Brain microvascular endothelial cell (primary cell): Measurements from ENCODE around the gene HSPB9.

ENCODE experiments used
- DNase-seq: peaks from one replicate; pipeline ENCODE4 v3.0.0-alpha.2; 2020
- H3K27ac ChIP-seq: fragments of 250-450 bp; sonication (Bioruptor Pico); 2 replicates; pipeline ENCODE4 v1.5.1; 2020; ENCODE audit warnings: mild to moderate bottlenecking, moderate library complexity
- H3K27me3 ChIP-seq: fragments of 250-450 bp; sonication (Bioruptor Pico); replicated peaks from 2 replicates; pipeline ENCODE4 v1.5.1; 2020; ENCODE audit warnings: mild to moderate bottlenecking
- H3K36me3 ChIP-seq: fragments of 250-450 bp; sonication (Bioruptor Pico); replicated peaks from 2 replicates; pipeline ENCODE4 v1.5.1; 2020; ENCODE audit warnings: mild to moderate bottlenecking
- H3K4me3 ChIP-seq: 2 replicates; pipeline ENCODE4 v1.5.1; 2011; ENCODE audit warnings: low read depth, mild to moderate bottlenecking, control low read depth, low read length, moderate library complexity
- in situ Hi-C: cut with HindIII; loops from 2 replicates; pipeline ENCODE4 v1.10.0; 2017; ENCODE audit warnings: low sequenced_read_pairs, low pct_ligation_motif_present
- TF ChIP-seq, protein P1 (sequence below): IDR thresholded peaks from 2 replicates; pipeline ENCODE4 v1.5.1; 2011; ENCODE audit warnings: low read depth, mild to moderate bottlenecking, moderate library complexity, low read length, control low read depth, inconsistent platforms; ENCODE audit errors: missing control alignments

Gene HSPB9

DNA sequence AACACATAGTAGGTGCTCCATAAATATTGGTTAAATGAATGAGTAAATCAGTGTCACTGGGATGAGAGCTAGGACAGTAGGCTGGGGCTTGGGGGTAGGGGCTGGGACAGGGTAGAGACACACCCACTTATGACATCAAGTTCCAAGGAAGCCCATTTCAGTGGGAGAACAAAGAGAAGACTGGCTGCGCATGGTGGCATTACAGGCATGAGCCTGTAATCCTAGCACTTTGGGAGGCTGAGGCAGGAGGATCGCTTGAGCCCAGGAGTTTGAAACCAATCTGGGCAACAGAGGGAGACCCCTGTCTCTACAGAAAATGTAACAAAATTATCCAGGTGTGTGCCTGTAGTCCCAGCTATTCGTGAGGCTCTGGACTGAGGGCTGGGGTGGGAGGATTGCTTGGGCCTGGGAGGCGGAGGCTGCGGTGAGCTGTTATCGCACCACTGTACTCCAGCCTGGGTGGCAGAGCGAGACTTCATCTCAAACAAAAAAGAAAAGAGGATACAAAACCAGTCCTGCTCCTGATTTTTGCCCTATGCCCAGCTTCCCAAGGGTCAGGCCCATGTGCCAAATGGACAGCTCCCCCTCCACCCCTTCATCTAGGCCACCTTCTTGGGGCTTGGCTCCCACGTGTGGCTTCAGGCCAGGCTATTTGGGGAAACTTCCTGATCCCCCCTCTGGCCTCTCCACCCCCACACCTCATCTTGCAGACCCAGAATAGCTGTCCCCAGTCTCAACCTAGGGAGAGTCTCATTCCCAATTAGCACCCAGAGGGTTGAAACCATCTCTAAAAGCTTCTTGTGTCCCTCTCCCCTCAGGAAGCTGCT is 31.4 kb upstream of the HSPB9 start:
- Histone ChIP-seq H3K4me3 (no peak overlapping the region), H3K27me3 (peaks cover 7% of the 10 kb centered on the region), H3K27ac (no peak overlapping the region), H3K36me3 (no peaks in the 10 kb centered on the region)
- in situ Hi-C loops = no loop called here
- TF ChIP-seq, protein P1, sequence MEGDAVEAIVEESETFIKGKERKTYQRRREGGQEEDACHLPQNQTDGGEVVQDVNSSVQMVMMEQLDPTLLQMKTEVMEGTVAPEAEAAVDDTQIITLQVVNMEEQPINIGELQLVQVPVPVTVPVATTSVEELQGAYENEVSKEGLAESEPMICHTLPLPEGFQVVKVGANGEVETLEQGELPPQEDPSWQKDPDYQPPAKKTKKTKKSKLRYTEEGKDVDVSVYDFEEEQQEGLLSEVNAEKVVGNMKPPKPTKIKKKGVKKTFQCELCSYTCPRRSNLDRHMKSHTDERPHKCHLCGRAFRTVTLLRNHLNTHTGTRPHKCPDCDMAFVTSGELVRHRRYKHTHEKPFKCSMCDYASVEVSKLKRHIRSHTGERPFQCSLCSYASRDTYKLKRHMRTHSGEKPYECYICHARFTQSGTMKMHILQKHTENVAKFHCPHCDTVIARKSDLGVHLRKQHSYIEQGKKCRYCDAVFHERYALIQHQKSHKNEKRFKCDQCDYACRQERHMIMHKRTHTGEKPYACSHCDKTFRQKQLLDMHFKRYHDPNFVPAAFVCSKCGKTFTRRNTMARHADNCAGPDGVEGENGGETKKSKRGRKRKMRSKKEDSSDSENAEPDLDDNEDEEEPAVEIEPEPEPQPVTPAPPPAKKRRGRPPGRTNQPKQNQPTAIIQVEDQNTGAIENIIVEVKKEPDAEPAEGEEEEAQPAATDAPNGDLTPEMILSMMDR = no peak
- DNase-seq = no peak

DNA sequence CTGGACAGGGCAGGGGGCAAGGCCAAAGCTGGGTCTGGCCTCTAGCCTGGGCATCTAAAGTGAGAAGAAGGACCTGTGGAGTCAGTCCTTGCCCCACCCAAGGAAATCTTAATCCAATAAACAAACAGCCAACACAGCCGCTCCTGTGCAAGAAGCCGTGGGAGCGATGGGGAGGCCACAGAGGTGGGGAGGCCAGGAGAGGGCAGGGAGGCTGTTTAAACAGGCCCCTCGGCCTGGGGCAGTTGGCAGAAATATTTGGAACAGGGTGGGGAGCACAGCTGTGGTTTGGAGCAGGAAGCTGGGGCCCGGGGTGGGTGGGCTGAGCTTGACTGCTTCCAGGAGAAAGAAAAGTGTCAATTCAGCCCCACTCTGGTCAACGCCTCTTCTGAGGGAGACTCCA is 29.7 kb upstream of the HSPB9 start:
- DNase-seq = no peak
- H3K4me3 ChIP-seq = no peak overlapping the region
- H3K27ac ChIP-seq = no peak overlapping the region
- in situ Hi-C loops = no loop called here
- H3K27me3 ChIP-seq = peaks cover 18% of the 10 kb centered on the region
- no peaks in the 10 kb centered on the region for H3K36me3 ChIP-seq
- TF ChIP-seq, protein P1 = no peak

DNA sequence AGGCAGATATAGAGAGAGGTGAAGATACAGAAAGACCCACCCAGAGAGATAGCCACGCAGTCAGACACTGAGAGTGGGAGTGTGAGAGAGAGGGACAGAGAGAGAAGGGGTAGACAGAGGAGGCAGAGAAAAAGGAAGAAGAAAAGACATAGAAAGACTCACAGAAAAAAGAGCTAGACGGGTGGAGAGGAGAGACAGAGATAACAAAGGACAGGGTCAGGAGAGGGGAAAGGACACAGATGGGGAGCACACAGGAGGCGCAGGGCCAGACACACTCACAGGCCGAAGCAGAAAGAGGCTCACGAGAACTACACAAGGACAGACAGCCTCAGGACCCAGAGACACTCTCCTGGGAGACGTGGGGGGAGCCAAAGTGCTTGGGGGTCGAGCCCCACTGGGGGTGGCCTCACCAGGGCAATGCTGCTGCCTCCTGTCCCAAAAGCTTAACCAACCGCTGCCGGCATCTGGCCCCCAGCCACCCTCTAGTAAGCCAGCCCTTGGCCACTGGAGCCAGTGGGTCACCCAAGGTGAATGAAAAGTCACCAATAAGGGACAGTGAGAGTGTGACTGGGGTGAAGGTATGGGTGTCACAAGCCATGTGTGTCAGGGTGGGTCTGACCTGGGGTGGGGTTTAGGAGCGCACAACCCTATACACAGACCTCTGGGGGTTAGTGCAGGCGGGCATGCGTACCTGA is 28.1 kb upstream of the HSPB9 start:
- Histone ChIP-seq H3K27me3 (peaks cover 20% of the 10 kb centered on the region), H3K27ac (no peak overlapping the region), H3K4me3 (no peak overlapping the region), H3K36me3 (no peaks in the 10 kb centered on the region)
- in situ Hi-C loops = no loop called here
- no peak for DNase-seq
- TF ChIP-seq, protein P1 = no peak

DNA sequence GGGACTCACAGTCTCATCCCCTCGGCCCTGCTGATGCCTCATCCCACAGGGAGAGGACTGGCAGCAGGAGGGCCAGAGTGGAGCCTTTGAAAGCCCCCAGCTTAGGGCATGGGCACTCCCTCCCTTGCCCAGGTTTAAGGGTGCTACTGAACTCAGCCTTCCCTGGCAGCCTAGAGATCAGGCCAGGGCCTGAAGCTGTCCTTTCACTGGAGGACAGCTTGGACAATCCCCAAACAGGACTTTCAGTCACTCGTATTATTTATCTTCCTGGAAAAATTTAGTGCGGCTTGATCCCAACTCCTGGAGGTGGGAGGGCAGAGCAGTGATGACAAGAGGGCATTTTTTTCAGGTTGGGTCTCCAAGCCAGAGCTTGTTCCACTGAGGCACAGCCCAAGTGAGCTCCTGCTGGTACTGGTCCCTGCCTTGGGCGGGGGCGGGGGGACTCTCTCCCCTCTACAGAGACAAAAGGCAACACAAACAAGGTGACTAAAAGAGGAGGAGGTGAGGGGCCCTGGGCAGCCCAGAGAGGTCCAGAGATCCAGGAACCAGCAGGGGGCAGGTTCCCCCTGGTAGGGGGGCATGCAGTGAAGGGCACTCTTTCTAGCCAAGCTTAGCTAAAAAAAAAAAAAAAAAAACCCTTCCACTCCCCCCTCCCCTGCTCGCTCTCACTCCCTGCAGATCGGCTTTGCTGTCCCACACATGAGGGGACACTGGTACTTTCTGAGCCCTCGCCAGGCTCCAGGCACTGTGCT is 26.1 kb upstream of the HSPB9 start:
- Histone ChIP-seq H3K4me3 (no peak overlapping the region), H3K27me3 (peaks cover 15% of the 10 kb centered on the region), H3K27ac (no peak overlapping the region), H3K36me3 (no peaks in the 10 kb centered on the region)
- no peak for DNase-seq
- TF ChIP-seq, protein P1 = peak; percentile 12
- in situ Hi-C loops = no loop called here

DNA sequence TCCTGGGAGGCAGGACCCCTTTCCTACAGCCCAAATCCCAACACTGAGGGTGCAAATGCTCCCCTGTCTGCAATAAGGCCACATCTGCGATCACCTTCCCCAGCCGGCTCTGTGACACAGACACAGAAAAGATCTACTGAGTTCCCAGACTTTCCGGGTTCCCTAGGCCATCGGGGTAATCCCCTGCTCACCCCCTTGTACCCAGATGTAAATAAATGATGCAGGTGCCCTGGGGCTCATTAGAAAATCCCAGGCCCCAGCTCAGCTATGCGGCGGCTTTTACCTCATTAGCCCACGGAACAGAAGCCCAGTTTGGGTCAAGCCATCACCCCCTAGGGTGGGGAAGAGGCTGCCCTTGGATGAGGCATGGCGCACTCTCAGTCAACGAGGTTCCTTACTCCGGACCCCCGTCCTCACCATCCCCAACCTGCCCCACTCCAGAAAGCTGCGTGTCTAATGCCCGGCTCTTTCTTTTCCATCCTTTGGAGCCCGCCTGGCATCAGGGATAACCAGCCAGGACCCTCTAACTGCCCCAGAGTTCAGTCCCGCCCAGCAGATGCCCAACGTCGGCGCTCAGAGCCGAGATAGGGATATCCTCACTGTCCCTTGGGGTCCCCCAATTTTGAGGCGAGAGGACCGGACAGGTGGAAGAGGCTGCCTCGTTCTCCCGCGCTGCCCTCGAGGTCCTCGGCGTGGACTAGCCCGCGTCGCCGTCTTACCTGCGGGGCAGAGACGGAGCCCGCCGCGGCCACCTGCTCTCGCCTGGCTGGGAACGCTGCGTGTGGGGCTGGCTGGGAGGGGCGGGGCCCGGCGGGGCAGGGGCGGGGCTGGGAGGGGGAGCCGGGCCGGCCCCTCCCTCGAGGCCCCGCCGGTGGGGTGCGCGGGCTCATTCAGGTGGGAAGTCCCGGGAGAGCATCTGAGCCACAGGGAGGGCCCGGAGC is 24.6 kb upstream of the HSPB9 start, which contains the start of gene ZNF385C:
Gene ZNF385C, minus strand, starts transcription at position 783 of the 941 bp plus-strand sequence. CDS start 35,417 bp downstream, outside the sequence.
- Histone ChIP-seq H3K36me3 (no peaks in the 10 kb centered on the region), H3K27me3 (peaks cover 15% of the 10 kb centered on the region), H3K27ac (no peak within 1 kb of the TSS), H3K4me3 (no peak within 1 kb of the TSS)
- TF ChIP-seq, protein P1 = no peak
- in situ Hi-C loops = no loop called here
- no peak for DNase-seq
